HG03460 (cell line): ENCODE measurements around the gene SACM1L.
"Not testable (repeated sequence)": the region's sequence is repeated elsewhere in the genome, so short reads cannot be mapped to it uniquely, and the experiment has no call there.

Experiments
- ATAC-seq: cut with Tn5 transposase; IDR thresholded peaks from one replicate; pipeline ENCODE4 v1.9.1; 2021; ENCODE audit not compliant: unreplicated experiment

SACM1L gene

GRCh38 chr3:45666757-45667431 lies 22.3 kb upstream of the SACM1L start:
- no peak for ATAC-seq

GRCh38 chr3:45667569-45667934 lies 21.6 kb upstream of the SACM1L start:
- ATAC-seq, result no peak

GRCh38 chr3:45670436-45670835 lies 18.8 kb upstream of the SACM1L start:
- ATAC-seq, result no peak

- no peak for ATAC-seq
These were observed 18.2 kb upstream of the SACM1L start for GRCh38 chr3:45670991-45671390.

- no peak for ATAC-seq
These were observed 15.9 kb upstream of the SACM1L start for GRCh38 chr3:45673273-45673672.

GRCh38 chr3:45676325-45677032 lies 12.7 kb upstream of the SACM1L start:
- no peak for ATAC-seq

GRCh38 chr3:45677033-45677446 lies 12.2 kb upstream of the SACM1L start:
- ATAC-seq, result no peak

- no peak for ATAC-seq
These were observed 11.4 kb upstream of the SACM1L start for GRCh38 chr3:45677841-45678240.

GRCh38 chr3:45679805-45680204 lies 9.4 kb upstream of the SACM1L start:
- no peak for ATAC-seq

- ATAC-seq, result no peak
These were observed 8.0 kb upstream of the SACM1L start for GRCh38 chr3:45681221-45681620.

- ATAC-seq, result no peak
These were observed 7.3 kb upstream of the SACM1L start for GRCh38 chr3:45681846-45682245.

- ATAC-seq, result no peak
These were observed 6.9 kb upstream of the SACM1L start for GRCh38 chr3:45682311-45682710.

GRCh38 chr3:45682786-45683185 lies 6.4 kb upstream of the SACM1L start:
- no peak for ATAC-seq

GRCh38 chr3:45683417-45684326 lies 5.5 kb upstream of the SACM1L start:
- ATAC-seq, result no peak

GRCh38 chr3:45684327-45684892 lies 4.8 kb upstream of the SACM1L start:
- ATAC-seq, result no peak

GRCh38 chr3:45685722-45686121 lies 3.5 kb upstream of the SACM1L start:
- not testable (repeated sequence) for ATAC-seq

- no peak for ATAC-seq
These were observed 2.3 kb upstream of the SACM1L start for GRCh38 chr3:45686850-45687249.

- no peak for ATAC-seq
These were observed 1.4 kb upstream of the SACM1L start for GRCh38 chr3:45687828-45688193.

- no peak for ATAC-seq
These were observed 858 bp upstream of the SACM1L start for GRCh38 chr3:45688194-45688881.

- no peak for ATAC-seq
These were observed 570 bp downstream of the SACM1L start for GRCh38 chr3:45689787-45690145.
